Measurements from ENCODE around the gene KCNK5. TPM values are rescaled to one million over a fixed set of nuclear protein-coding genes. Genes with fewer than 3 reads are reported as not detected.

Gene KCNK5
- total RNA-seq, 6 donors from 2014 or later = 8.9 to 34.6 (median 17.3) TPM

DNA sequence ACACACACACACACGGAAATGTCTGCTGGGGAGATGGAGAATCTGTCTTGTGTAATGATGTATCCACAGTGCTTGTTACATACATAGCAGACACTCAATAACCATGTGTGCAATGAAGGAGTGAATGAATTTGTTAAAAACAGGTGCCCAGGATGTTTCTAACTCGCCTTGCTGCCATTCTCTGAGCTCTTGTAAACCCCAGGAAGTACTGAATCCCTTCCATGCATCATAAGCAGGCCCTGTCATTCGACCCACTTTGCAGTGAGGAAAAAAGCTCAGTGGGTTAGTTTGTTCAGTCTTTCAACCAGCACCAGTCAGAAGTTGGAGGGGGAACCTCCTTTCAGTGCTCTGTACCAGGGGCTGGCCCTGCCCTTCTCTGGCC is 1.4 kb upstream of the KCNK5 start:
- Histone ChIP-seq H3K36me3 (no peaks in the 10 kb centered on the region), H3K4me1 (peaks cover 21 to 44% (median 28%) of the 10 kb centered on the region in 4 donors), H3K4me3 (no peak overlapping the region), H3K9me3 (no peaks in the 10 kb centered on the region), H3K27me3 (no peaks in the 10 kb centered on the region), H3K27ac (no peak overlapping the region)
- TF ChIP-seq POLR2A (IDR thresholded peaks at IDR 0.05) (no peak), POLR2AphosphoS5 (IDR thresholded peaks at IDR 0.05) (no peak), EP300 (IDR thresholded peaks at IDR 0.05) (no peak)
- TF ChIP-seq, protein P1, sequence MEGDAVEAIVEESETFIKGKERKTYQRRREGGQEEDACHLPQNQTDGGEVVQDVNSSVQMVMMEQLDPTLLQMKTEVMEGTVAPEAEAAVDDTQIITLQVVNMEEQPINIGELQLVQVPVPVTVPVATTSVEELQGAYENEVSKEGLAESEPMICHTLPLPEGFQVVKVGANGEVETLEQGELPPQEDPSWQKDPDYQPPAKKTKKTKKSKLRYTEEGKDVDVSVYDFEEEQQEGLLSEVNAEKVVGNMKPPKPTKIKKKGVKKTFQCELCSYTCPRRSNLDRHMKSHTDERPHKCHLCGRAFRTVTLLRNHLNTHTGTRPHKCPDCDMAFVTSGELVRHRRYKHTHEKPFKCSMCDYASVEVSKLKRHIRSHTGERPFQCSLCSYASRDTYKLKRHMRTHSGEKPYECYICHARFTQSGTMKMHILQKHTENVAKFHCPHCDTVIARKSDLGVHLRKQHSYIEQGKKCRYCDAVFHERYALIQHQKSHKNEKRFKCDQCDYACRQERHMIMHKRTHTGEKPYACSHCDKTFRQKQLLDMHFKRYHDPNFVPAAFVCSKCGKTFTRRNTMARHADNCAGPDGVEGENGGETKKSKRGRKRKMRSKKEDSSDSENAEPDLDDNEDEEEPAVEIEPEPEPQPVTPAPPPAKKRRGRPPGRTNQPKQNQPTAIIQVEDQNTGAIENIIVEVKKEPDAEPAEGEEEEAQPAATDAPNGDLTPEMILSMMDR (IDR thresholded peaks at IDR 0.05) = no peak
- no peak for DNase-seq
- no peak for ATAC-seq (ENCODE audit: low FRiP score in 2 of 2)
- 71 to 79% methylated on average over 3 of the region's 3 CpGs for WGBS, 2 donors

DNA sequence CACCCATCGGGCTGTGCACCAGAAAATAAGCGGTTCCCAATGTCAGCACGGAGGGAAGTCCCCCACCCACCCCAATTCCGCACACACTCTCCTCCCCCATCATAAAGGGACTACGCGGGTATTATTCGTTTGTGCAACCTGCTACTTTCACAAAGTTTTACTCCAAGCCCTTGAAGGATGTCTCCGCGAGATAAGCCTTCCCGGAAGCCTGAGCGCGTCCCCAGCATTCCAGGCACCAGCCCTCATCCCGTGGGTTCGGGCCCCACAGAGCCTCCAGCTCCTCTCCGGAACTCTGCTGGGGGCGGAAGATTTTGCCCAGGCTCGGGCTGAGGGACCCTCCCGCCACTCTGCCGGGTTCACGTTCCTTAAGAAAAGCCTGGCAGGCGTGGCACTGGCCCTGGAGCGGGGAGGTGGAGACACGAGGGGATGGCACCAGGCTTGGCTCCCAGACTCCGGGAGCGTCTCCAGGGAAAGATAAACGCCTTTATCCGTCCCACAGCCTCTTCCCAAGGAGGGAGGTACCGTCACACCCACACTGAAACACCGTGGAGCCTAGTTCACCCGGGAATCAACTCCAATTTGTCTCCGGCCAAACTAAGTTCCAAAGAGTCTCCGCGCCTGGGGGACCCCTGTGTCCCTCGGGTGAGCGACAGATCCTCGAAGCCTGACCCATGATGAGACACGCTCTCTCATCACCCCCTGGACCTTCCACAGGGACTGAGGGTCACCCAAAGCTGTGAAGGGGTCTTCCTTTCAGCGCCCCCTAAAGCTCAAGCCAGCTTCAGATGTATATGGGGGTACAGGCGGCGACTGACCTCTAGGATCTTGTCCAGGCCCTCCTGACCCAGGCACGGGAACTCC is 934 bp downstream of the KCNK5 start:
- peak overlapping the region; percentile 57 to 69 (median 61) for H3K4me3 ChIP-seq
- H3K27ac ChIP-seq = peak overlapping the region; percentile 56 to 83 (median 79)
- WGBS, 2 donors = 17 to 22% methylated on average over 17 to 40 of the region's 41 CpGs
- H3K9me3 ChIP-seq = no peaks in the 10 kb centered on the region
- TF ChIP-seq EP300 (IDR thresholded peaks at IDR 0.05) (no peak), POLR2AphosphoS5 (IDR thresholded peaks at IDR 0.05) (no peak), POLR2A (IDR thresholded peaks at IDR 0.05) (no peak)
- TF ChIP-seq, protein P1 (IDR thresholded peaks at IDR 0.05) = no peak
- no peaks in the 10 kb centered on the region for H3K36me3 ChIP-seq
- H3K4me1 ChIP-seq = peaks cover 41 to 65% (median 46%) of the 10 kb centered on the region in 4 donors
- ATAC-seq (ENCODE audit: low FRiP score in 2 of 2) (no peak), DNase-seq (peak in 1 of 2 donors; percentile 44)
- H3K27me3 ChIP-seq = no peaks in the 10 kb centered on the region

DNA sequence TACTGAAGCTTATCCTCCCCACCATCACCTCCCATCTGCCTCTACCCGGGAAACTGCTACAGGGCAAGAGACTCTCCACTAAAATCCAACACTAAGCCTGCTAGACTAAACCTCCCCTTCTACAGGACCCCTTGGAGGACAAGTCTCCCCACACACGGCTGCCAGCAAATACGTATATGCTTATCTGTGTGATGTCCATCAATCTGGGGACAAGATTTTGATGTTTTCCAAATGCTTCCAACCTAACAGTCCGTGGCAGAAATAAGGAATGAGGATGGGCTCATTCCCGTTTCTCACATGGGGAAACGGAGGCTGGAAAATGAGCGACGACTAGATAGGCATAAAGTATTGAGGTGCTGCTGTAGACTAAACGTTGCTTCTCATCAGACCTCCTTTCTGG is 1.8 kb downstream of the KCNK5 start:
- TF ChIP-seq EP300 (IDR thresholded peaks at IDR 0.05) = no peak
- TF ChIP-seq POLR2AphosphoS5 (IDR thresholded peaks at IDR 0.05) = no peak
- no peak for TF ChIP-seq POLR2A (IDR thresholded peaks at IDR 0.05)
- TF ChIP-seq, protein P1 (IDR thresholded peaks at IDR 0.05) = no peak
- 44 to 52% methylated on average over 9 of the region's 9 CpGs for WGBS, 2 donors
- DNase-seq (no peak), ATAC-seq (ENCODE audit: low FRiP score in 2 of 2) (no peak)
- H3K9me3 ChIP-seq = no peaks in the 10 kb centered on the region
- H3K27me3 ChIP-seq = no peaks in the 10 kb centered on the region
- H3K27ac ChIP-seq = peak overlapping the region in 3 of 4 donors; percentile 75 to 83 (median 83)
- H3K4me3 ChIP-seq = peak overlapping the region in 3 of 4 donors; percentile 57 to 69 (median 64)
- H3K4me1 ChIP-seq = peaks cover 49 to 74% (median 52%) of the 10 kb centered on the region in 4 donors
- no peaks in the 10 kb centered on the region for H3K36me3 ChIP-seq

DNA sequence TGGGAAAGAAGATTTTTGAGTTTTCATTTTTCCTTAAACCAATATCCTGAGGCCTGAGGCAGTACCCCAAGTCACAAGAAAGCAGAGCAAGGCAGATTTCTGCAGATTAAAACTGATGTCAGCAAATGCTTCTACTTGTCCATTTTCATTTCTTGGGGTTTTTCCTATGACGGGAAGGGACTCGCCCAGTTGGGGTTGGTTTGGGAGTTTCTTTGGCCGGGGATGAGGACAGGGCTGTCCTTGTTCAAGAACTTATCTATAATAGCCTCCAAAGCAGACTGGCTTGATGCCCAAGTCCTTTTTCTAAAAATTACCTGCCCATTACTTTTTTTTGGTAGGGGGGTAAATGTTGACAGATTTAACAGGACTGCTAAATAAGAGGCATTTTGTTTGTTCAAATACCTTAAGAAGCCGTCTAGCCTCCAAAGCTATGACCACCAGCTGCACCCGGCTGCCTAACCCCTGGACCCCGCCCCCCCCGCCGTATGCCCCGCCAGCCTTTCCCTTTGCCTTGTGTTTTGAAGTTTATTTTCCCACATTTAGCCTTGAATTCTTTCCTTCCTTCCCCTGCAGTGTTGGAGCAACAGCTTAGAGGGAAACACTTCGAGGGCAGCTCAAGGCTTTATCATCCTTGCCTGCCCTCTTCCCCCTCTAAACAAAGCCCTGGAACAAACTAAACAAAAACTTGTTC is 2.5 kb downstream of the KCNK5 start:
- Histone ChIP-seq H3K4me3 (peak overlapping the region in 3 of 4 donors; percentile 57 to 69 (median 64)), H3K9me3 (no peaks in the 10 kb centered on the region), H3K27ac (peak overlapping the region; percentile 21 to 83 (median 79)), H3K4me1 (peaks cover 51 to 81% (median 57%) of the 10 kb centered on the region in 4 donors), H3K27me3 (no peaks in the 10 kb centered on the region), H3K36me3 (no peaks in the 10 kb centered on the region)
- 15 to 35% methylated on average over 10 of the region's 10 CpGs for WGBS, 2 donors
- ATAC-seq (ENCODE audit: low FRiP score in 2 of 2) = no peak
- peak in 1 of 2 donors; percentile 46 for DNase-seq
- TF ChIP-seq POLR2A (IDR thresholded peaks at IDR 0.05) (no peak), EP300 (IDR thresholded peaks at IDR 0.05) (no peak), POLR2AphosphoS5 (IDR thresholded peaks at IDR 0.05) (no peak)
- TF ChIP-seq, protein P1 (IDR thresholded peaks at IDR 0.05) = no peak

Data from upper lobe of left lung (tissue), 6 donors.